ENCODE measurements around the gene HNRNPL.

DNA sequence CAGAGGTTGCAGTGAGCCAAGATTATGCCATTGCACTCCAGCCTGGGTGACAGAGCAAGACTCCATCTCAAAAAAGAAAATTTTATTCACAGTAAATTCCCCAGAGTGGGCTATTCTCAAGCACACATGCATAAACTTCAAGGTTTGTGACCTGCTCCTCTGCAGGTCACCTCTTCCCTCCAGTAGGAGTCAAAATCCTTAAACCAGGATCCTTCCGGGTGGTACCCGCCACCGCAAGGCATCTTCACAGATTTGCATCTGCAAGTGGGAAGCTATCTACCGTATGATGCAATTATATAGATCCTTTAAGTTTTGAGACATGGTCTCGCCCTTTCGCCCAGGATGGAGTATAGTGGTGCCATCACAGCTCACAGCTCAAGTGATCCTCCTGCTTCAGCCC lies 15.2 kb downstream of the HNRNPL start:
- TF ChIP-seq, protein P1, sequence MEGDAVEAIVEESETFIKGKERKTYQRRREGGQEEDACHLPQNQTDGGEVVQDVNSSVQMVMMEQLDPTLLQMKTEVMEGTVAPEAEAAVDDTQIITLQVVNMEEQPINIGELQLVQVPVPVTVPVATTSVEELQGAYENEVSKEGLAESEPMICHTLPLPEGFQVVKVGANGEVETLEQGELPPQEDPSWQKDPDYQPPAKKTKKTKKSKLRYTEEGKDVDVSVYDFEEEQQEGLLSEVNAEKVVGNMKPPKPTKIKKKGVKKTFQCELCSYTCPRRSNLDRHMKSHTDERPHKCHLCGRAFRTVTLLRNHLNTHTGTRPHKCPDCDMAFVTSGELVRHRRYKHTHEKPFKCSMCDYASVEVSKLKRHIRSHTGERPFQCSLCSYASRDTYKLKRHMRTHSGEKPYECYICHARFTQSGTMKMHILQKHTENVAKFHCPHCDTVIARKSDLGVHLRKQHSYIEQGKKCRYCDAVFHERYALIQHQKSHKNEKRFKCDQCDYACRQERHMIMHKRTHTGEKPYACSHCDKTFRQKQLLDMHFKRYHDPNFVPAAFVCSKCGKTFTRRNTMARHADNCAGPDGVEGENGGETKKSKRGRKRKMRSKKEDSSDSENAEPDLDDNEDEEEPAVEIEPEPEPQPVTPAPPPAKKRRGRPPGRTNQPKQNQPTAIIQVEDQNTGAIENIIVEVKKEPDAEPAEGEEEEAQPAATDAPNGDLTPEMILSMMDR (IDR thresholded peaks at IDR 0.05): no peak
- no peak for TF ChIP-seq POLR2A (IDR thresholded peaks at IDR 0.05)
- no peak for TF ChIP-seq POLR2AphosphoS5 (IDR thresholded peaks at IDR 0.05)
- no peak for TF ChIP-seq EP300 (IDR thresholded peaks at IDR 0.05)
